Activated CD8-positive, alpha-beta memory T cell treated with anti-CD3 and anti-CD28 coated beads, Interleukin-2, amount 10 ng/mL, durations not matched to agents 7 days and 5 days (primary cell): ENCODE data around the gene STK38. TPM values are rescaled to one million over a fixed set of nuclear protein-coding genes. Genes with fewer than 3 reads are reported as not detected.

Experiments
- ATAC-seq: fragments of 150-1000 bp; cut with Tn5 transposase; one replicate; pipeline ENCODE4 v1.10.0; 2021; ENCODE audit warnings: moderate library complexity
- CTCF ChIA-PET: fragments of 350-600 bp; sonication (Branson Sonifier 250); formaldehyde crosslinking; loops from one replicate; lab custom pipeline; 2021; ENCODE audit warnings: antibody characterized with exemption; lab: Charles Lee
- DNase-seq: peaks from one replicate; pipeline ENCODE4 v3.0.0-alpha.2; 2020
- H3K27ac Mint-ChIP-seq: one replicate; pipeline ENCODE4 v1.8.0; 2021; ENCODE audit warnings: mild to moderate bottlenecking, mixed read lengths
- H3K27me3 Mint-ChIP-seq: one replicate; pipeline ENCODE4 v1.8.0; 2021; ENCODE audit warnings: mixed read lengths
- H3K36me3 Mint-ChIP-seq: one replicate; pipeline ENCODE4 v1.8.0; 2021; ENCODE audit warnings: mild to moderate bottlenecking, mixed read lengths
- H3K4me1 Mint-ChIP-seq: one replicate; pipeline ENCODE4 v1.8.0; 2021; ENCODE audit warnings: mixed read lengths
- H3K4me3 Mint-ChIP-seq: one replicate; pipeline ENCODE4 v1.8.0; 2021; ENCODE audit warnings: mild to moderate bottlenecking, moderate library complexity, mixed read lengths
- H3K9me3 Mint-ChIP-seq: one replicate; pipeline ENCODE4 v1.8.0; 2022; ENCODE audit warnings: low read depth, mixed read lengths
- total RNA-seq, 2 experiments: library from RNA; stranded (reverse); gene quantifications; one replicate each; pipeline ENCODE4 v1.2.3, GENCODE V29; 2021

The STK38 gene
- total RNA-seq, 2 experiments from 2014 or later: 47.7 to 54.7 TPM

- Mint-ChIP-seq H3K36me3 (peaks cover 44% of the 10 kb centered on the region), H3K27me3 (no peaks in the 10 kb centered on the region), H3K4me1 (peaks cover 15% of the 10 kb centered on the region)
These were observed 21.2 kb downstream of the STK38 start for GRCh38 chr6:36526066-36526465.

GRCh38 chr6:36525346-36525745 lies 21.9 kb downstream of the STK38 start:
- no peak for ATAC-seq
- CTCF ChIA-PET: no interaction called here
- Mint-ChIP-seq H3K27me3 (no peaks in the 10 kb centered on the region), H3K9me3 (no peaks in the 10 kb centered on the region), H3K4me3 (no peak overlapping the region), H3K27ac (no peak overlapping the region), H3K4me1 (peaks cover 15% of the 10 kb centered on the region), H3K36me3 (peaks cover 45% of the 10 kb centered on the region)
- DNase-seq: no peak

More at GRCh38 chr6:36526066-36526465, 21.2 kb downstream of the STK38 start:
- Mint-ChIP-seq H3K27ac (peak overlapping the region; percentile 54), H3K4me3 (no peak overlapping the region), H3K9me3 (no peaks in the 10 kb centered on the region)
- ATAC-seq: no peak
- DNase-seq: no peak
- CTCF ChIA-PET: no interaction called here

DNA sequence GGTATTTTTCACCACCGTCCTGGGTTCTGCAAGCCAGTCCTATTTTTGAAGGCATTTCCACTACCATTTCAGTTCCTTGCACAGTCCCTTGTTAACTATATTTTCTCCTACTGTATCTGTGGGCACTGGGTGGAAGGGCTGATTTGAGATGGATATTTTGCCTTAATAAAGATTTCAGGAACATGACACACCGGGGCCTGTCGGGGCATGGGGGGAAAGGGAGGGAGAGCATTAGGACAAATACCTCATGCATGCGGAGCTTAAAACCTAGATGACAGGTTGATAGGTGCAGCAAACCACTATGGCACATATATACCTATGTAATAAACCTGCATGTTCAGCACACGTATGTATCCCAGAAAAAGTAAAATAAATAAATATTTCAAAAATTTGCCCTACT lies 22.4 kb downstream of the STK38 start:
- Mint-ChIP-seq H3K4me1 (peaks cover 16% of the 10 kb centered on the region), H3K27ac (no peak overlapping the region), H3K9me3 (no peaks in the 10 kb centered on the region), H3K4me3 (no peak overlapping the region), H3K36me3 (peaks cover 49% of the 10 kb centered on the region), H3K27me3 (no peaks in the 10 kb centered on the region)
- CTCF ChIA-PET: no interaction called here
- no peak for DNase-seq
- no peak for ATAC-seq

- Mint-ChIP-seq H3K9me3 (no peaks in the 10 kb centered on the region), H3K36me3 (peaks cover 54% of the 10 kb centered on the region), H3K27me3 (no peaks in the 10 kb centered on the region), H3K27ac (no peak overlapping the region), H3K4me3 (no peak overlapping the region), H3K4me1 (peaks cover 18% of the 10 kb centered on the region)
- ATAC-seq: no peak
- CTCF ChIA-PET: no interaction called here
- no peak for DNase-seq
These were observed 23.3 kb downstream of the STK38 start for GRCh38 chr6:36523936-36524499.

- H3K27ac Mint-ChIP-seq: no peak overlapping the region
- CTCF ChIA-PET: no interaction called here
These were observed 23.8 kb downstream of the STK38 start for GRCh38 chr6:36523451-36523850.

GRCh38 chr6:36519352-36519751 lies 27.9 kb downstream of the STK38 start:
- H3K27me3 Mint-ChIP-seq: no peaks in the 10 kb centered on the region
- peaks cover 29% of the 10 kb centered on the region for H3K4me1 Mint-ChIP-seq
- no peak overlapping the region for H3K27ac Mint-ChIP-seq
- ATAC-seq (no peak), DNase-seq (no peak)
- no peak overlapping the region for H3K4me3 Mint-ChIP-seq
- peaks cover 62% of the 10 kb centered on the region for H3K36me3 Mint-ChIP-seq
- CTCF ChIA-PET: interaction anchor here (0.9 kb wide), 1 partner anchor 18 kb away, joined by 3 read pairs; no protein-coding TSS in a partner anchor
- H3K9me3 Mint-ChIP-seq: no peaks in the 10 kb centered on the region

More at GRCh38 chr6:36523451-36523850, 23.8 kb downstream of the STK38 start:
- DNase-seq (no peak), ATAC-seq (no peak)
- Mint-ChIP-seq H3K9me3 (no peaks in the 10 kb centered on the region), H3K4me1 (peaks cover 16% of the 10 kb centered on the region), H3K4me3 (no peak overlapping the region), H3K36me3 (peaks cover 58% of the 10 kb centered on the region), H3K27me3 (no peaks in the 10 kb centered on the region)

GRCh38 chr6:36517408-36517807 lies 29.9 kb downstream of the STK38 start:
- H3K27me3 Mint-ChIP-seq: no peaks in the 10 kb centered on the region
- ATAC-seq: no peak
- CTCF ChIA-PET: no interaction called here
- H3K9me3 Mint-ChIP-seq: no peaks in the 10 kb centered on the region
- H3K36me3 Mint-ChIP-seq: peaks cover 56% of the 10 kb centered on the region
- DNase-seq: no peak
- no peak overlapping the region for H3K27ac Mint-ChIP-seq
- no peak overlapping the region for H3K4me3 Mint-ChIP-seq
- H3K4me1 Mint-ChIP-seq: peaks cover 30% of the 10 kb centered on the region

- no peak overlapping the region for H3K27ac Mint-ChIP-seq
- no peak for ATAC-seq
- DNase-seq: no peak
- no peaks in the 10 kb centered on the region for H3K27me3 Mint-ChIP-seq
- CTCF ChIA-PET: no interaction called here
- no peaks in the 10 kb centered on the region for H3K9me3 Mint-ChIP-seq
- peaks cover 57% of the 10 kb centered on the region for H3K36me3 Mint-ChIP-seq
- H3K4me1 Mint-ChIP-seq: peaks cover 30% of the 10 kb centered on the region
- H3K4me3 Mint-ChIP-seq: no peak overlapping the region
These were observed 30.3 kb downstream of the STK38 start for GRCh38 chr6:36516988-36517387.

DNA sequence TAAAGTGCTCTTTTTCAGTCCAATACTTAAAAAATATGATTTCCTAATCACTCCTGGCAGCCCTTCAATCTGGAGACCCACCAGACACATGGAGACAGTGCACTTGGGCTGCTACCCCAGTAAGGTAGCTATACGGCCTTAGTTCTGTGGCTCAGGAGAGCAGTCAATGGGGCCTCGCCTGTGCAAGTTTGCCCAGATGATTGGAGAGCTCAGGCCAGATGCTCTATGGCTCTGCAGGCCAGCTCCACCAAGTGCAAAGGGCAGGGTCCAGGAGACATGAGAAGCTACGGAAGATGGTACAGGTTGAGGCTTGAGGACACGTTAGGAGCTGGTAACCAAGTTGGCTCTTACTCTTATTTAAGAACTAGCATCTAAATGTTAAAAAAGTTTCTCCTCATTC lies 30.7 kb downstream of the STK38 start:
- CTCF ChIA-PET: no interaction called here

DNA sequence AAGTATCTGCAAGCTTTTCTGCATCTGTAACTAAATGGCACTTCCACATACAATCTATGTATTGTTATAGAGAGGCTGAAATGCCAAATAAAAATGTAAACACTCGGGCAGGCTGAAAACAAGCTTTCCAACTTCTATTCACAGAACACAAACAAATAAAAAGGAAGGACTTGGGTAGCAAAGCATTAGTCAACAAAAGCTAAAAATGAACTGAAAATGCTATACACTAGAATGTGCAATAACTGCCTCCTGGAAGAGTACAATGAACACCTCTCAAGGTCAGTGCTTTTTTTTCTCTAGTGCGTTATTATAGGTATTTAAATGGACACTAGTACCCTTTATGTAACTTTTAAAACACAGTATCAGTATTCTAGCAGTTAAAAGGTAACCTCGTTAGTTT lies 31.4 kb downstream of the STK38 start:
- DNase-seq (no peak), ATAC-seq (no peak)
- CTCF ChIA-PET: no interaction called here
- H3K9me3 Mint-ChIP-seq: no peaks in the 10 kb centered on the region
- no peaks in the 10 kb centered on the region for H3K27me3 Mint-ChIP-seq
- H3K36me3 Mint-ChIP-seq: peaks cover 59% of the 10 kb centered on the region
- peaks cover 30% of the 10 kb centered on the region for H3K4me1 Mint-ChIP-seq
- no peak overlapping the region for H3K27ac Mint-ChIP-seq
- H3K4me3 Mint-ChIP-seq: no peak overlapping the region

More for the DNA sequence above, 30.7 kb downstream of the STK38 start:
- Mint-ChIP-seq H3K36me3 (peaks cover 57% of the 10 kb centered on the region), H3K4me1 (peaks cover 30% of the 10 kb centered on the region), H3K4me3 (no peak overlapping the region), H3K27ac (no peak overlapping the region), H3K27me3 (no peaks in the 10 kb centered on the region), H3K9me3 (no peaks in the 10 kb centered on the region)
- ATAC-seq (no peak), DNase-seq (no peak)

GRCh38 chr6:36514554-36515456 lies 32.5 kb downstream of the STK38 start:
- ATAC-seq: no peak
- peaks cover 59% of the 10 kb centered on the region for H3K36me3 Mint-ChIP-seq
- H3K9me3 Mint-ChIP-seq: no peaks in the 10 kb centered on the region
- CTCF ChIA-PET: no interaction called here
- no peak overlapping the region for H3K4me3 Mint-ChIP-seq
- no peaks in the 10 kb centered on the region for H3K27me3 Mint-ChIP-seq
- peaks cover 28% of the 10 kb centered on the region for H3K4me1 Mint-ChIP-seq
- DNase-seq: no peak
- peak overlapping the region; percentile 19 for H3K27ac Mint-ChIP-seq

GRCh38 chr6:36510365-36510764 lies 36.9 kb downstream of the STK38 start:
- H3K27me3 Mint-ChIP-seq: no peaks in the 10 kb centered on the region
- H3K4me1 Mint-ChIP-seq: peaks cover 13% of the 10 kb centered on the region
- no peaks in the 10 kb centered on the region for H3K9me3 Mint-ChIP-seq
- CTCF ChIA-PET: no interaction called here
- ATAC-seq: no peak
- DNase-seq: no peak
- no peak overlapping the region for H3K4me3 Mint-ChIP-seq
- peaks cover 60% of the 10 kb centered on the region for H3K36me3 Mint-ChIP-seq
- no peak overlapping the region for H3K27ac Mint-ChIP-seq

GRCh38 chr6:36508532-36508931 lies 38.7 kb downstream of the STK38 start:
- H3K27ac Mint-ChIP-seq: no peak overlapping the region
- H3K4me1 Mint-ChIP-seq: peaks cover 5% of the 10 kb centered on the region
- H3K27me3 Mint-ChIP-seq: no peaks in the 10 kb centered on the region
- peaks cover 57% of the 10 kb centered on the region for H3K36me3 Mint-ChIP-seq
- DNase-seq: no peak
- H3K9me3 Mint-ChIP-seq: no peaks in the 10 kb centered on the region
- no peak for ATAC-seq
- H3K4me3 Mint-ChIP-seq: no peak overlapping the region
- CTCF ChIA-PET: no interaction called here

DNA sequence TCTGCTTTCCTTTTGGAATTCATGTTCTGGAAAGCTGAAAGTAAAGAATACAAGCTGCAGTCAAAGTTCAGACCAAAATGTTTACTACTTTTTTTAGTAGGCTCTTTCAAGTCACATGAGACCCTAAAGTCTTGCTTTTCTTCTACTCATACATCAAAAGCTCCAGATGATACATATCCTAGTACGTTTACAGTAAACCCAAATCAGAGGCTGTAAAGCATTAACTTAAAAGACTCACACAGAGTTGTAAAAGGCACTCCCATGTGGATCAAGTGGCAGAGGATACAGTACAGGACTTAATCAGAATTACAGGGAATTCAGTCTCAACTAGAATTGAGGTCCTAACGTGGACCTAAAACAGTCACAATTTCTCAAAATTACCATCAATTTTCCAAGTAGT lies 40.7 kb downstream of the STK38 start:
- peaks cover 57% of the 10 kb centered on the region for H3K36me3 Mint-ChIP-seq
- ATAC-seq: no peak
- CTCF ChIA-PET: interaction anchor here (1.2 kb wide), 1 partner anchor 13 kb away, joined by 5 read pairs; no protein-coding TSS in a partner anchor

More for the DNA sequence above, 40.7 kb downstream of the STK38 start:
- no peak overlapping the region for H3K4me3 Mint-ChIP-seq
- DNase-seq: no peak
- H3K27ac Mint-ChIP-seq: no peak overlapping the region
- peaks cover 5% of the 10 kb centered on the region for H3K4me1 Mint-ChIP-seq
- H3K9me3 Mint-ChIP-seq: no peaks in the 10 kb centered on the region
- H3K27me3 Mint-ChIP-seq: no peaks in the 10 kb centered on the region
